Islet precursor cell (in vitro differentiated cells): ENCODE results near the gene KRTAP5-11.
"Not testable (repeated sequence)": the region's sequence is repeated elsewhere in the genome, so short reads cannot be mapped to it uniquely, and the experiment has no call there.

Source experiments
- DNase-seq: peaks from one replicate; pipeline ENCODE4 v3.0.0-alpha.2; 2018

Gene KRTAP5-11

GRCh38 chr11:71582309-71582895, at the start of gene KRTAP5-11:
Gene KRTAP5-11 (minus strand): TSS chr11:71582875. CDS start chr11:71582837, 38 bp downstream.
- no peak for DNase-seq

GRCh38 chr11:71631551-71631950, 48.9 kb upstream of the KRTAP5-11 start:
- not testable (repeated sequence) for DNase-seq

- DNase-seq, result not testable (repeated sequence)
Measured at GRCh38 chr11:71630071-71630470, 47.4 kb upstream of the KRTAP5-11 start.

GRCh38 chr11:71628943-71629342, 46.3 kb upstream of the KRTAP5-11 start:
- DNase-seq, result not testable (repeated sequence)

GRCh38 chr11:71623226-71623625, 40.6 kb upstream of the KRTAP5-11 start:
- DNase-seq, result not testable (repeated sequence)

- DNase-seq, result peak; percentile 35
Measured at GRCh38 chr11:71622561-71622960, 39.9 kb upstream of the KRTAP5-11 start.

GRCh38 chr11:71615003-71615402, 32.3 kb upstream of the KRTAP5-11 start:
- peak; percentile 71 for DNase-seq

GRCh38 chr11:71614366-71614917, 31.8 kb upstream of the KRTAP5-11 start:
- DNase-seq, result not testable (repeated sequence)

GRCh38 chr11:71613931-71614330, 31.3 kb upstream of the KRTAP5-11 start:
- not testable (repeated sequence) for DNase-seq

GRCh38 chr11:71611218-71611910, 28.7 kb upstream of the KRTAP5-11 start:
- not testable (repeated sequence) for DNase-seq

- DNase-seq, result not testable (repeated sequence)
Measured at GRCh38 chr11:71608272-71608671, 25.6 kb upstream of the KRTAP5-11 start.

- DNase-seq, result not testable (repeated sequence)
Measured at GRCh38 chr11:71607520-71608216, 25.0 kb upstream of the KRTAP5-11 start.

- DNase-seq, result peak; percentile 57
Measured at GRCh38 chr11:71606853-71607519, 24.3 kb upstream of the KRTAP5-11 start.

- not testable (repeated sequence) for DNase-seq
Measured at GRCh38 chr11:71604798-71605488, 22.3 kb upstream of the KRTAP5-11 start.

GRCh38 chr11:71603221-71603620, 20.5 kb upstream of the KRTAP5-11 start:
- not testable (repeated sequence) for DNase-seq

- DNase-seq, result not testable (repeated sequence)
Measured at GRCh38 chr11:71589546-71589920, 6.9 kb upstream of the KRTAP5-11 start.

GRCh38 chr11:71588822-71589545, 6.3 kb upstream of the KRTAP5-11 start:
- DNase-seq, result not testable (repeated sequence)

- DNase-seq, result peak; percentile 82
Measured at GRCh38 chr11:71588314-71588713, 5.6 kb upstream of the KRTAP5-11 start.

GRCh38 chr11:71585673-71586072, 3.0 kb upstream of the KRTAP5-11 start:
- not testable (repeated sequence) for DNase-seq

- not testable (repeated sequence) for DNase-seq
Measured at GRCh38 chr11:71582969-71583368, 294 bp upstream of the KRTAP5-11 start.

GRCh38 chr11:71581826-71582225, 849 bp downstream of the KRTAP5-11 start:
- no peak for DNase-seq
